HCT116 (cell line): ENCODE measurements around the gene TMEM212. TPM values are rescaled to one million over a fixed set of nuclear protein-coding genes. Genes with fewer than 3 reads are reported as not detected.
A peak's percentile ranks its signal among the peaks of the same experiment; 100 is the strongest.

Experiments used
- ATAC-seq: fragments of 200-7000 bp; cut with Tn5 transposase; 2 replicates; pipeline ENCODE4 v1.9.1; 2020; ENCODE audit warnings: mild to moderate bottlenecking, moderate library complexity
- BruUV-seq: library from RNA; stranded (reverse); fragments of 400-500 nt; replicated peaks from 2 replicates; lab custom pipeline; 2021; lab: Mats Ljungman, UMichigan
- CTCF ChIA-PET: fragments of 300-600 bp; sonication (Branson Sonifier 250); formaldehyde crosslinking; loops from one replicate; lab custom pipeline; 2021; ENCODE audit warnings: antibody characterized with exemption; lab: Charles Lee
- POLR2A ChIA-PET: fragments of 300-600, 350-600 bp; sonication (Branson Sonifier 250); formaldehyde crosslinking; loops from one replicate; lab custom pipeline; 2021; ENCODE audit warnings: antibody characterized with exemption; lab: Charles Lee
- RAD21 ChIA-PET, 2 experiments: fragments of 300-600 bp; sonication (Branson Sonifier 250); formaldehyde crosslinking; loops; one replicate each; lab custom pipeline; 2023; ENCODE audit warnings: low total read pairs in 2 of 2; ENCODE audit not compliant: uncharacterized antibody in 2 of 2, unreplicated experiment in 2 of 2, low non-redundant PET in 1 of 2; lab: Charles Lee
- DNase-seq: peaks from one replicate; pipeline ENCODE4 v3.0.0-alpha.2; 2010; ENCODE audit warnings: low read depth, low spot score
- H2AFZ ChIP-seq: fragments of 200-600 bp; shearing (Covaris generic), sonication (generic); 2 replicates; pipeline ENCODE4 v1.6.1; 2017; ENCODE audit warnings: low read depth, mixed run types, mixed read lengths, antibody characterized with exemption, low read length; ENCODE audit not compliant: poor library complexity, severe bottlenecking
- H3K27ac ChIP-seq: 2 replicates; pipeline ENCODE4 v1.5.1; 2012; ENCODE audit warnings: low read depth, low read length
- H3K27me3 ChIP-seq: fragments of 200-600 bp; sonication (generic); 2 replicates; pipeline ENCODE4 v1.6.1; 2016; ENCODE audit warnings: mixed run types, low read length, mixed read lengths; ENCODE audit not compliant: insufficient read depth
- H3K36me3 ChIP-seq, 2 experiments: fragments of 200-500 bp in 1 of 2; fragments of 200-600 bp in 1 of 2; sonication (Bioruptor generic) in 1 of 2; sonication (generic) in 1 of 2; 2 replicates each; pipeline versions ENCODE4 v1.5.1 to v1.6.1; 2014 to 2016; ENCODE audit warnings: low read length in 2 of 2, inconsistent platforms in 1 of 2, mixed read lengths in 1 of 2, mixed run types in 1 of 2; ENCODE audit not compliant: insufficient read depth in 2 of 2, control insufficient read depth in 1 of 2
- H3K4me1 ChIP-seq, 2 experiments: fragments of 200-600 bp in 1 of 2; sonication (generic) in 1 of 2; 2 replicates each; pipeline versions ENCODE4 v1.5.1 to v1.6.1; 2012 to 2017; ENCODE audit warnings: low read length in 2 of 2, inconsistent platforms in 1 of 2, mild to moderate bottlenecking in 1 of 2, mixed read lengths in 1 of 2, mixed run types in 1 of 2, moderate library complexity in 1 of 2; ENCODE audit not compliant: insufficient read depth in 2 of 2, control insufficient read depth in 1 of 2
- H3K4me2 ChIP-seq: fragments of 200-600 bp; sonication (generic); 2 replicates; pipeline ENCODE4 v1.6.1; 2017; ENCODE audit warnings: mixed run types, low read length, mixed read lengths
- H3K4me3 ChIP-seq, 2 experiments: fragments of 200-600 bp in 1 of 2; sonication (generic) in 1 of 2; replicated peaks in 1 of 2; 2 replicates each; pipeline ENCODE4 v1.5.1; 2011 to 2016; ENCODE audit warnings: low read length in 2 of 2, control low read depth in 1 of 2, low read depth in 1 of 2, mild to moderate bottlenecking in 1 of 2, mixed read lengths in 1 of 2, mixed run types in 1 of 2
- H3K79me2 ChIP-seq: fragments of 200-600 bp; sonication (generic); 2 replicates; pipeline ENCODE4 v1.6.1; 2017; ENCODE audit warnings: mild to moderate bottlenecking, mixed run types, low read length, moderate library complexity, mixed read lengths; ENCODE audit not compliant: insufficient read depth
- H3K9ac ChIP-seq: fragments of 200-600 bp; sonication (generic); 2 replicates; pipeline ENCODE4 v1.6.1; 2016; ENCODE audit warnings: low read length, mixed read lengths
- H3K9me2 ChIP-seq: fragments of 200-600 bp; sonication (generic), shearing (Covaris generic); 2 replicates; pipeline ENCODE4 v1.6.1; 2017; ENCODE audit warnings: mixed run types, mild to moderate bottlenecking, moderate library complexity; ENCODE audit not compliant: insufficient read depth
- H3K9me3 ChIP-seq, 2 experiments: fragments of 200-500 bp in 1 of 2; fragments of 200-600 bp in 1 of 2; sonication (Bioruptor generic) in 1 of 2; sonication (generic) in 1 of 2; 2 replicates each; pipeline ENCODE4 v1.6.1; 2014 to 2017; ENCODE audit warnings: low read length in 2 of 2, mixed read lengths in 2 of 2, inconsistent platforms in 1 of 2, low read depth in 1 of 2, mild to moderate bottlenecking in 1 of 2, mixed run types in 1 of 2, moderate library complexity in 1 of 2; ENCODE audit not compliant: control insufficient read depth in 1 of 2, insufficient read depth in 1 of 2
- H4K20me1 ChIP-seq: fragments of 200-600 bp; sonication (generic), shearing (Covaris generic); 2 replicates; pipeline ENCODE4 v1.6.1; 2017; ENCODE audit warnings: mixed run types, mild to moderate bottlenecking, moderate library complexity; ENCODE audit not compliant: insufficient read depth
- ATF3 ChIP-seq: IDR thresholded peaks from 2 replicates; pipeline ENCODE4 v1.6.1; 2012
- CBX3 ChIP-seq: IDR thresholded peaks from 2 replicates; pipeline ENCODE4 v1.6.1; 2012; ENCODE audit warnings: low read depth
- CEBPB ChIP-seq: IDR thresholded peaks from 2 replicates; pipeline ENCODE4 v1.6.1; 2012; ENCODE audit warnings: low read depth
- EGR1 ChIP-seq: IDR thresholded peaks from 2 replicates; pipeline ENCODE4 v1.6.1; 2012; ENCODE audit warnings: low read depth
- ELF1 ChIP-seq: IDR thresholded peaks from 2 replicates; pipeline ENCODE4 v1.6.1; 2012; ENCODE audit warnings: low read depth, borderline replicate concordance
- EZH2 ChIP-seq: fragments of 200-600 bp; sonication (generic); IDR thresholded peaks from 2 replicates; pipeline ENCODE4 v1.6.1; 2017; ENCODE audit warnings: antibody characterized with exemption, mixed run types
- EZH2phosphoT487 ChIP-seq: fragments of 200-600 bp; IDR thresholded peaks from 2 replicates; pipeline ENCODE4 v1.6.1; 2018; ENCODE audit warnings: antibody characterized with exemption, borderline replicate concordance
- FOSL1 ChIP-seq: IDR thresholded peaks from 2 replicates; pipeline ENCODE4 v1.6.1; 2012; ENCODE audit warnings: low read depth
- JUND ChIP-seq: IDR thresholded peaks from 2 replicates; pipeline ENCODE4 v1.6.1; 2012
- MAX ChIP-seq: IDR thresholded peaks from 2 replicates; pipeline ENCODE4 v1.6.1; 2012
- POLR2A ChIP-seq: IDR thresholded peaks from 2 replicates; pipeline ENCODE4 v1.7.0; 2011; ENCODE audit warnings: borderline replicate concordance; ENCODE audit not compliant: insufficient read depth, insufficient read length; ENCODE audit errors: extremely low read depth
- POLR2AphosphoS5 ChIP-seq: IDR thresholded peaks from 2 replicates; pipeline ENCODE4 v1.6.1; 2011; ENCODE audit warnings: mild to moderate bottlenecking, low read depth, low read length, moderate library complexity
- RAD21 ChIP-seq: IDR thresholded peaks from 2 replicates; pipeline ENCODE4 v1.6.1; 2012; ENCODE audit warnings: low read depth, mild to moderate bottlenecking
- REST ChIP-seq: IDR thresholded peaks from 2 replicates; pipeline ENCODE4 v1.6.1; 2012; ENCODE audit warnings: low read depth
- SIN3A ChIP-seq: IDR thresholded peaks from 2 replicates; pipeline ENCODE4 v1.6.1; 2012; ENCODE audit warnings: low read depth
- SP1 ChIP-seq: IDR thresholded peaks from 2 replicates; pipeline ENCODE4 v1.6.1; 2012; ENCODE audit warnings: low read depth
- SRF ChIP-seq: IDR thresholded peaks from 2 replicates; pipeline ENCODE4 v1.6.1; 2012; ENCODE audit warnings: low read depth
- TCF7L2 ChIP-seq: IDR thresholded peaks from 2 replicates; pipeline ENCODE4 v1.7.0; 2011; ENCODE audit warnings: borderline replicate concordance, inconsistent platforms; ENCODE audit not compliant: insufficient read depth, insufficient read length; ENCODE audit errors: extremely low read depth
- ZBTB33 ChIP-seq: IDR thresholded peaks from 2 replicates; pipeline ENCODE4 v1.6.1; 2011; ENCODE audit warnings: mild to moderate bottlenecking, low read length, moderate library complexity; ENCODE audit not compliant: insufficient replicate concordance; ENCODE audit errors: extremely low read depth
- ZFX ChIP-seq: fragments of 450-650 bp; IDR thresholded peaks from 2 replicates; pipeline ENCODE4 v1.6.1; 2017
- ZNF274 ChIP-seq: fragments of 200-500 bp; sonication (Bioruptor generic); IDR thresholded peaks from 2 replicates; pipeline ENCODE4 v1.6.1; 2014; ENCODE audit warnings: mild to moderate bottlenecking, low read depth, low read length, inconsistent platforms
- intact Hi-C: fragments of 100-400 bp; cut with micrococcal nuclease; formaldehyde crosslinking; loops from 2 replicates; pipeline ENCODE4 v1.10.0; 2022
- total RNA-seq: library from RNA; stranded (reverse); gene quantifications from one replicate; pipeline ENCODE4 v1.2.1, GENCODE V29; 2021; ENCODE audit not compliant: unreplicated experiment

TMEM212 gene
- total RNA-seq, 1 experiment from 2014 or later: not detected

- ChIA-PET CTCF (no interaction called here), RAD21 (no interaction called here)
- ATAC-seq: peak; percentile 36; the same call in 1 of the 2 replicates
These were observed 41.2 kb upstream of the TMEM212 start for GRCh38 chr3:171801738-171802589.

More at GRCh38 chr3:171801738-171802589, 41.2 kb upstream of the TMEM212 start:
- no peaks in the 10 kb centered on the region for H3K27me3 ChIP-seq
- no peaks in the 10 kb centered on the region; the same call in 1 of the 2 replicates for H3K9me2 ChIP-seq
- no peaks in the 10 kb centered on the region for H4K20me1 ChIP-seq
- H3K4me1 ChIP-seq: peaks cover 9 to 40% of the 10 kb centered on the region in 2 experiments; a peak in 3 of 4 replicates
- H3K4me2 ChIP-seq: peak overlapping the region; percentile 42
- no peaks in the 10 kb centered on the region for H3K9me3 ChIP-seq
- POLR2A ChIA-PET: no interaction called here
- H2AFZ ChIP-seq: no peak overlapping the region
- H3K79me2 ChIP-seq: no peaks in the 10 kb centered on the region
- no TSS peak for BruUV-seq
- no peak for DNase-seq
- TF ChIP-seq CEBPB: no peak
- peak; percentile 36; the same call in 1 of the 2 replicates for TF ChIP-seq JUND
- TF ChIP-seq SRF: no peak
- TF ChIP-seq RAD21: no peak
- TF ChIP-seq ELF1: no peak
- TF ChIP-seq FOSL1: 0 out of 2 replicates have a peak, but pooled peaks have one; percentile 22
- TF ChIP-seq TCF7L2: no peak
- TF ChIP-seq POLR2AphosphoS5: no peak
- no peak for TF ChIP-seq CBX3
- no peak for TF ChIP-seq EGR1
- no peak for TF ChIP-seq EZH2phosphoT487
- peak; percentile 16; the same call in 1 of the 2 replicates for TF ChIP-seq SP1
- TF ChIP-seq MAX: 0 out of 2 replicates have a peak, but pooled peaks have one; percentile 16
- no peak for TF ChIP-seq POLR2A
- TF ChIP-seq ATF3: 0 out of 2 replicates have a peak, but pooled peaks have one; percentile 17
- TF ChIP-seq EZH2: no peak
- no peak for TF ChIP-seq ZFX
- no peak for TF ChIP-seq ZBTB33
- no peak for TF ChIP-seq SIN3A
- TF ChIP-seq ZNF274: no peak
- TF ChIP-seq REST: no peak
- H3K9ac ChIP-seq: no peak overlapping the region
- intact Hi-C loops: no loop called here
- no peak overlapping the region for H3K4me3 ChIP-seq
- H3K27ac ChIP-seq: no peak overlapping the region
- H3K36me3 ChIP-seq: no peaks in the 10 kb centered on the region
